Omental fat pad (tissue), 4 donors: ENCODE results near the gene CSK. TPM values are rescaled to one million over a fixed set of nuclear protein-coding genes. Genes with fewer than 3 reads are reported as not detected.
A peak's percentile ranks its signal among the peaks of the same experiment; 100 is the strongest.

Experiments used
- ATAC-seq: fragments of 150-250 bp; one replicate; pipeline ENCODE4 v1.9.1; 2016; ENCODE audit warnings: mild to moderate bottlenecking, moderate library complexity; ENCODE audit not compliant: low FRiP score
- DNase-seq: peaks from one replicate; pipeline ENCODE4 v3.0.0-alpha.2; 2019; ENCODE audit warnings: low spot score
- total RNA-seq, 4 donors: library from RNA; depleted of rRNA; stranded (reverse); fragments of >200 nt; gene quantifications; one replicate each; pipeline ENCODE4 v1.1.0, GENCODE V29; 2016
- TF ChIP-seq, protein P1 (sequence below), 3 donors: fragments of 450-650 bp; IDR thresholded peaks; one replicate each; pipeline ENCODE4 v1.5.1; 2016 to 2017; ENCODE audit warnings: antibody characterized with exemption in 3 of 3, mild to moderate bottlenecking in 3 of 3, moderate library complexity in 2 of 3

Gene CSK
- total RNA-seq, 4 donors from 2014 or later: 11.6 to 43.2 (median 28.2) TPM

GRCh38 chr15:74770211-74770903, 11.5 kb upstream of the CSK start:
- DNase-seq (no peak), ATAC-seq (peak; percentile 7)
- TF ChIP-seq, protein P1, sequence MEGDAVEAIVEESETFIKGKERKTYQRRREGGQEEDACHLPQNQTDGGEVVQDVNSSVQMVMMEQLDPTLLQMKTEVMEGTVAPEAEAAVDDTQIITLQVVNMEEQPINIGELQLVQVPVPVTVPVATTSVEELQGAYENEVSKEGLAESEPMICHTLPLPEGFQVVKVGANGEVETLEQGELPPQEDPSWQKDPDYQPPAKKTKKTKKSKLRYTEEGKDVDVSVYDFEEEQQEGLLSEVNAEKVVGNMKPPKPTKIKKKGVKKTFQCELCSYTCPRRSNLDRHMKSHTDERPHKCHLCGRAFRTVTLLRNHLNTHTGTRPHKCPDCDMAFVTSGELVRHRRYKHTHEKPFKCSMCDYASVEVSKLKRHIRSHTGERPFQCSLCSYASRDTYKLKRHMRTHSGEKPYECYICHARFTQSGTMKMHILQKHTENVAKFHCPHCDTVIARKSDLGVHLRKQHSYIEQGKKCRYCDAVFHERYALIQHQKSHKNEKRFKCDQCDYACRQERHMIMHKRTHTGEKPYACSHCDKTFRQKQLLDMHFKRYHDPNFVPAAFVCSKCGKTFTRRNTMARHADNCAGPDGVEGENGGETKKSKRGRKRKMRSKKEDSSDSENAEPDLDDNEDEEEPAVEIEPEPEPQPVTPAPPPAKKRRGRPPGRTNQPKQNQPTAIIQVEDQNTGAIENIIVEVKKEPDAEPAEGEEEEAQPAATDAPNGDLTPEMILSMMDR (IDR thresholded peaks at IDR 0.05): no peak

DNA sequence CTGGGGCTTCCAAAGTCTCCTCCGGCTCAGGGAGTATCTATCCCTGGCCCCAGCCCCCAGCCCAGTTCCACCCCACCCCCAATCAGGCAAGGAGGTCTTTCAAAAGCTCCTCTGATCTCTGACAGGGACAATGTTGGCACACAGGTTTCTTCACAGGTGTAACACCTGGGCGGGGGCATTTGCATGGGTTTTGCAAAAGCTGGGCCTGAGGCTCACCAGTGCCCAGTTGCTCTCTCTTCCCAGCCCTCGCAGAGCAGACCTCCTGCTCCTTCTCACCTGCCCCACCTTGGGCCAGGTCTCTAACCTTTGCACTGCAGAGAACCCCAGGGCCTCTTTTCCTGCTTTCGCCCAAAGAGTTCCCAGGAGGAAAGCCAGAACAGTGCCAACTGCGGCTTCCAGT, 8.6 kb upstream of the CSK start:
- TF ChIP-seq, protein P1 (IDR thresholded peaks at IDR 0.05): no peak
- ATAC-seq (no peak), DNase-seq (no peak)

GRCh38 chr15:74773731-74774252, 8.1 kb upstream of the CSK start:
- no peak for ATAC-seq
- no peak for DNase-seq
- TF ChIP-seq, protein P1 (IDR thresholded peaks at IDR 0.05): no peak

GRCh38 chr15:74775132-74775562, 6.7 kb upstream of the CSK start:
- TF ChIP-seq, protein P1 (IDR thresholded peaks at IDR 0.05): no peak
- no peak for DNase-seq
- no peak for ATAC-seq

DNA sequence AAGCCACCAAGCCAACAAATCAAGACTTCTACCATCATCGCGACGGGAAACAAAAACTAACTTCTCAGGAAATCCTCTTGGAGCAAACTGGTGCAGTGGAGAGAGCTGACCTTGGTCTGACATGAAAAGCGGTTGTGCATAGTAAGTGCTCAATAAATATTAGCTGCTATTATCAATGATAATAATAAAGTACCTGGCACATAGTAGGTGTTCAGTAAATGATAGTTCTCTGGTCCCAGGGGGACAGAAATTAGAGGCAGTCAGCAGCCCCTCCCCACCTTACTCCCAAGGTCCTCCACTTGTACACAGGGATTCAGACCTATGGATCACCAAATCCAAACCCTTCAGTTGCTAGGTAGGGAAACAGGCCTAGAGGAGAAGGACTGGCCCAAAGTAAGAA, 6.0 kb upstream of the CSK start:
- TF ChIP-seq, protein P1 (IDR thresholded peaks at IDR 0.05): no peak
- ATAC-seq (no peak), DNase-seq (no peak)

GRCh38 chr15:74776821-74777768, 4.8 kb upstream of the CSK start:
- DNase-seq: no peak
- TF ChIP-seq, protein P1 (IDR thresholded peaks at IDR 0.05): no peak
- ATAC-seq: no peak
